Activated naive CD4-positive, alpha-beta T cell treated with anti-CD3 and anti-CD28 coated beads for 36 hours (primary cell): ENCODE measurements around the gene BDH2. TPM values are rescaled to one million over a fixed set of nuclear protein-coding genes. Genes with fewer than 3 reads are reported as not detected.

Experiments
- CTCF ChIA-PET: fragments of 350-600 bp; sonication (Branson Sonifier 250); formaldehyde crosslinking; loops from one replicate; lab custom pipeline; 2021; ENCODE audit warnings: antibody characterized with exemption; lab: Charles Lee
- DNase-seq: peaks from one replicate; pipeline ENCODE4 v3.0.0-alpha.2; 2020
- H3K27ac Mint-ChIP-seq: one replicate; pipeline ENCODE4 v1.8.0; 2021; ENCODE audit warnings: mild to moderate bottlenecking, mixed read lengths
- H3K27me3 Mint-ChIP-seq: one replicate; pipeline ENCODE4 v1.8.0; 2021; ENCODE audit warnings: low read depth, mixed read lengths
- H3K36me3 Mint-ChIP-seq: one replicate; pipeline ENCODE4 v1.8.0; 2021; ENCODE audit warnings: low read depth, mixed read lengths
- H3K4me1 Mint-ChIP-seq: one replicate; pipeline ENCODE4 v1.8.0; 2021; ENCODE audit warnings: low read depth, mixed read lengths
- H3K4me3 Mint-ChIP-seq: one replicate; pipeline ENCODE4 v1.8.0; 2021; ENCODE audit warnings: mild to moderate bottlenecking, moderate library complexity, mixed read lengths
- H3K9me3 Mint-ChIP-seq: one replicate; pipeline ENCODE4 v1.8.0; 2021; ENCODE audit warnings: mixed read lengths
- intact Hi-C: fragments of 100-400 bp; cut with micrococcal nuclease; formaldehyde crosslinking; loops from one replicate; pipeline ENCODE4 v1.15.1; 2023
- total RNA-seq, 2 experiments: library from RNA; stranded (reverse); gene quantifications; one replicate each; pipeline ENCODE4 v1.2.3, GENCODE V29; 2021

The BDH2 gene
- 10 to 100 TPM; 16.2 to 20.4 TPM for total RNA-seq

DNA sequence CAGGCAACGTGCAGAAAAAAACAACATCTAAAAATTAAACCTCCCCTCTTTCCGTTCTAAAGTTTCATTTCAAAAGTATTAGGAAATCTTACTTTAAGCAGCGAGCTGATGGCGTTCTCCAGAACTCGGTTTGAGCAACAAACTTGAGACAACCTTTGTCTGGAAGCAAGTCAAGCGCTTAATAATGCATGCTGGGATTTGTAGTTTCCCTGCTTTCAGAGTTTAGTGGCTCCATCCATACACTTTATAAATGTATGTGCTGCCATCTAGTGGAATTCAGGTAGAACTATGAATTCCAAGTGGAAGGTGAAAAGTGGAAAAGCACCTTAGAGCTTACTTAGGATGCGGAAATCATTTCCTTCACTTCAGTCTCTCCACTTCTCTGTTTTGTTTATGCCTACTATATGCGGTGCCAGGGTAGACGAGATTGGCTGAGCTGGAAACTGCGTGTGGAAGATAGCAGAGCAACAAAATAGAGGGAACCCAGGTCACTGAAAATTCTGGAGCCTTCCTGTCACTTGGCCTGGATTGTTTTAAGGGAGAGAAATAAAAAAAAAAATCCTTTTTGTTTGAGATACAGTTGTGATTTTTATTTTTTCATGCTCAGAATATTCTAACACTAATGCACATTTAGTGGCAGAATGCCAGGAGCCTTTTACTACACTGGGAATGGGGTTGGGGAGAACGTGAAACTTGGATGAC lies at the start of gene BDH2:
Gene BDH2, minus strand, starts transcription at position 144 of the 702 bp plus-strand sequence. CDS start 3,580 bp downstream, outside the sequence.
- peaks cover 26% of the 10 kb centered on the region for H3K4me1 Mint-ChIP-seq
- no peaks in the 10 kb centered on the region for H3K9me3 Mint-ChIP-seq
- peak; percentile 65 for DNase-seq
- H3K27me3 Mint-ChIP-seq: no peaks in the 10 kb centered on the region
- peak within 1 kb of the TSS; percentile 79 for H3K4me3 Mint-ChIP-seq
- peak within 1 kb of the TSS; percentile 81 for H3K27ac Mint-ChIP-seq
- no peaks in the 10 kb centered on the region for H3K36me3 Mint-ChIP-seq
- CTCF ChIA-PET: interaction anchor here (0.6 to 4.0 kb wide), 18 partner anchors 8 to 755 kb away, joined by 3 to 27 read pairs (median 4); partner anchors contain the start of genes SLC39A8 and SLC9B2
- intact Hi-C loops: loop anchor here (1.0 to 5.0 kb wide), 12 partner anchors 24 to 843 kb away; partner anchors contain the start of genes MANBA, SLC39A8, SLC9B1 and SLC9B2

DNA sequence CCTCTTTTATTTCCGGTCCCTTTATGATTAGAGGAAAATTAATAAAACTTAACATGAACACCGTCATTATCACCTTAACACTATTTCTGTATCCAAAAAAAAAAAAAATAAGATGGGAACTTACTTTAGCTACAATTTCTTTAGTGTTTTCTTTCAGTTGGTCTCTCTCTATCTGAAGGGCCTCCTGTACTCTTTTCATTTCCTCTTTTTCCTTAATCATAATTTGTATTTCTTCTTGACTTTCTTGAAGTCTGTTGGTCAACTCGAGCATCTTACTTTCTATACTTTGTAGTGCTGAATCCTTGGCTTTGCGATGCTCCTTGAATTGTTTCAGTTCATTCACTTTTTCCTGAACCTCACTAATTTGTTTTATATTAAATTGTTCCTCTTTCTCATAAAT lies 45.3 kb upstream of the BDH2 start:
- peaks cover under 1% of the 10 kb centered on the region for H3K4me1 Mint-ChIP-seq
- H3K4me3 Mint-ChIP-seq: no peak overlapping the region
- H3K9me3 Mint-ChIP-seq: peaks cover 2% of the 10 kb centered on the region
- DNase-seq: no peak
- peaks cover 39% of the 10 kb centered on the region for H3K36me3 Mint-ChIP-seq
- no peak overlapping the region for H3K27ac Mint-ChIP-seq
- intact Hi-C loops: no loop called here
- CTCF ChIA-PET: no interaction called here
- no peaks in the 10 kb centered on the region for H3K27me3 Mint-ChIP-seq

- peaks cover 7% of the 10 kb centered on the region for H3K4me1 Mint-ChIP-seq
- H3K27me3 Mint-ChIP-seq: no peaks in the 10 kb centered on the region
- DNase-seq: no peak
- intact Hi-C loops: no loop called here
- no peaks in the 10 kb centered on the region for H3K9me3 Mint-ChIP-seq
- peaks cover 11% of the 10 kb centered on the region for H3K36me3 Mint-ChIP-seq
- H3K4me3 Mint-ChIP-seq: no peak overlapping the region
- CTCF ChIA-PET: no interaction called here
- no peak overlapping the region for H3K27ac Mint-ChIP-seq
Observed at GRCh38 chr4:103137446-103137827, 37.8 kb upstream of the BDH2 start.

GRCh38 chr4:103136671-103137445 lies 37.2 kb upstream of the BDH2 start:
- H3K9me3 Mint-ChIP-seq: no peaks in the 10 kb centered on the region
- peaks cover 10% of the 10 kb centered on the region for H3K36me3 Mint-ChIP-seq
- peaks cover 7% of the 10 kb centered on the region for H3K4me1 Mint-ChIP-seq
- intact Hi-C loops: no loop called here
- no peak overlapping the region for H3K4me3 Mint-ChIP-seq
- H3K27me3 Mint-ChIP-seq: no peaks in the 10 kb centered on the region
- H3K27ac Mint-ChIP-seq: no peak overlapping the region
- no peak for DNase-seq
- CTCF ChIA-PET: no interaction called here

DNA sequence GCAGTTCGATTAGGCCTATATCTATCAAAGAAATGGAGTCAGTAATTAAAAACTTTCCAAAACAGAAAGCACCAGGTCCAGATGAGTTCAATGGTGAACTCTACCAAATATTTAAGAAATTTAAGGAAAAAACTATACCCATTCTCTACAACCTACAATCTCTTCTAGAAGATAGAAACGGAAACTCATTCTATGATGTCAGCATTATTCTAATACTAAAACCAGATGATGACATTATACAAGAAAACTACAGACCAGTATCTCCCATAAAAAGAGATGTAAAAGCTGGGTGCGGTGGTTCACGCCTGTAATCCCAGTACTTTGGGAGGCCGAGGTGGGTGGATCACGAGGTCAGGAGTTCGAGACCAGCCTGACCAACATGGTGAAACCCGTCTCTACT lies 29.5 kb upstream of the BDH2 start:
- Mint-ChIP-seq H3K36me3 (peaks cover 14% of the 10 kb centered on the region), H3K27me3 (no peaks in the 10 kb centered on the region), H3K4me1 (no peaks in the 10 kb centered on the region), H3K4me3 (no peak overlapping the region), H3K27ac (no peak overlapping the region), H3K9me3 (peaks cover 12% of the 10 kb centered on the region)
- no peak for DNase-seq
- CTCF ChIA-PET: no interaction called here
- intact Hi-C loops: no loop called here

DNA sequence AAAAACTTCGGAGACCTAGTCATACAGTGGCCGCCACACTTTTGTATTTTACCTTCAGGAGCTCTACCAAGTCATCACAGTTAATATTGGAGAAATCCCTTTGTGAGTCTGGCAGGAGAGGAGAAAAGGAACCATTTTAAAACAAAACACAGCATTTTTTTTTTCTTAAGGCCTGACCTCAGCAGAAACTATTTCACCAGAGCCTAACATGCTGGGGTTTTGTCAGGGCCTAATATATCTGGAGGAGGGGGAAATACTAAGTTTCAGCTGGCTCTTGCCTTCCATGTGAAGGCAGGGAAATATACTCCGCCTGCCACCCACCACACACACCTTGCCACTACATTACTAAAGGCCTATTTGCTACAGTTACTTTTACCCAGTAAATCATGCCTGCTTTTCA lies 26.5 kb upstream of the BDH2 start:
- Mint-ChIP-seq H3K27ac (no peak overlapping the region), H3K27me3 (no peaks in the 10 kb centered on the region), H3K4me3 (no peak overlapping the region), H3K4me1 (no peaks in the 10 kb centered on the region), H3K9me3 (peaks cover 12% of the 10 kb centered on the region), H3K36me3 (peaks cover 16% of the 10 kb centered on the region)
- CTCF ChIA-PET: interaction anchor here (0.7 kb wide), 1 partner anchor 109 kb away, joined by 4 read pairs; no protein-coding TSS in a partner anchor
- DNase-seq: no peak
- intact Hi-C loops: no loop called here

DNA sequence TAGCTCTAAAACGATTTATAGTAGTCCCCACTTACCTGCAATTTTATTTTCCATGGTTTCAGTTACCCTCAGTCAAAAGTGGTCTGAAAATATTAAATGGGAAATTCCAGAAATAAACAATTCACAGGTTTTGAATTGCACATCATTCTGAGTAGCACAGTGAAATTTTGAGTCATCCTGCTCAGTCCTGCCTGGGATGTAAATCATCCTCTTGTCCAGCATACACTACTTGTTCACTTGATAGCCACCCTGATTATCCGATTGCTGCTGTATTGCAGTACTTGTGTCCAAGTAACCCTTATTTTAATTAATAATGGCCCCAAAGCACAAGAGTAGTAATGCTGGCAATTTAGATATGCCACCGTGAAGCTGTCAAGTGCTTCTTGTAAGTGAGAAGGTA lies 23.5 kb upstream of the BDH2 start:
- H3K36me3 Mint-ChIP-seq: peaks cover 11% of the 10 kb centered on the region
- CTCF ChIA-PET: no interaction called here
- H3K4me3 Mint-ChIP-seq: no peak overlapping the region
- intact Hi-C loops: no loop called here
- no peak overlapping the region for H3K27ac Mint-ChIP-seq
- no peak for DNase-seq
- no peaks in the 10 kb centered on the region for H3K27me3 Mint-ChIP-seq
- peaks cover 6% of the 10 kb centered on the region for H3K9me3 Mint-ChIP-seq
- H3K4me1 Mint-ChIP-seq: no peaks in the 10 kb centered on the region

DNA sequence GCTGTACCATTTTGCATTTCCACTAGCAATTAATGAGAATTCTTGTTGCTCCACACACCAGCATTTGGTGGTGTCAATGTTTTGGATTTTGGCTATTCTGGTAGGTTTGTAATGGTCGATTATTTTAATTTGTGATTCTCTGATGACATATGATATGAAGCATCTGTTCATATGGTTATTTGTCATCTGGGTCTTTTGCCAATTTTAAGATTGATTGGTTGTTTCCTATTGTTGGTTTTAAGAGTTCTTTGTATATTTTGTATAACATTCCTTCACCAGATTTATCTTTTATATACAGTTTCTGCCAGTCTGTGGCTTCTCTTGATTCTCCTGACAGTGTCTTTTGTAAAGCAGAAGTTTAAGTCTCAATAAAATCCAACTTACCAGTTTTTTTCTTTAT lies 18.5 kb upstream of the BDH2 start:
- DNase-seq: no peak
- Mint-ChIP-seq H3K36me3 (peaks cover 2% of the 10 kb centered on the region), H3K27ac (no peak overlapping the region), H3K4me3 (no peak overlapping the region), H3K4me1 (no peaks in the 10 kb centered on the region), H3K9me3 (no peaks in the 10 kb centered on the region), H3K27me3 (no peaks in the 10 kb centered on the region)
- CTCF ChIA-PET: no interaction called here
- intact Hi-C loops: no loop called here

GRCh38 chr4:103111598-103111997 lies 12.0 kb upstream of the BDH2 start:
- intact Hi-C loops: no loop called here
- CTCF ChIA-PET: no interaction called here
- Mint-ChIP-seq H3K4me3 (no peak overlapping the region), H3K27me3 (no peaks in the 10 kb centered on the region), H3K4me1 (no peaks in the 10 kb centered on the region), H3K27ac (no peak overlapping the region), H3K9me3 (no peaks in the 10 kb centered on the region), H3K36me3 (peaks cover 9% of the 10 kb centered on the region)
- DNase-seq: no peak

DNA sequence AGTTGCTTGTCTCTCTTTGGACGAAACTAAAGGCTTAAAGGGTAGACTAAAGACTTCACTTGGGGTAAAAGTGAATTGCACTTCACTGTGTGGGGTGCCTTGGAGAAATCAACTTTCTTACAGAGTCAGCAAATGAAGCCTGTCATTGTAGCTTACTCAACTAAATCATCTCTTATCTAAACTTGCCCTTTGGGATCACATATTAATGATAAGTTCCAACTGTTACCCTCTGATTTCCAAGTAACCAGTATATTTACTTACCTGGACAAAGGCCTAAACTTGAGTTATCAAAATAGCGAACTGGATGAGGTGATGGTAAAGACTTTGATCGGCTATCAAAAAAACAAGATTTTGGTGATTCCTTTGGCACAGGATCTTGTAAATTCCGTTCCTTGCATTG lies 8.9 kb upstream of the BDH2 start:
- Mint-ChIP-seq H3K27ac (no peak overlapping the region), H3K4me1 (peaks cover 3% of the 10 kb centered on the region), H3K4me3 (no peak overlapping the region), H3K9me3 (no peaks in the 10 kb centered on the region), H3K27me3 (no peaks in the 10 kb centered on the region), H3K36me3 (peaks cover 9% of the 10 kb centered on the region)
- CTCF ChIA-PET: interaction anchor here (1.5 kb wide), 1 partner anchor 8 kb away, joined by 5 read pairs; no protein-coding TSS in a partner anchor
- intact Hi-C loops: no loop called here
- DNase-seq: no peak

DNA sequence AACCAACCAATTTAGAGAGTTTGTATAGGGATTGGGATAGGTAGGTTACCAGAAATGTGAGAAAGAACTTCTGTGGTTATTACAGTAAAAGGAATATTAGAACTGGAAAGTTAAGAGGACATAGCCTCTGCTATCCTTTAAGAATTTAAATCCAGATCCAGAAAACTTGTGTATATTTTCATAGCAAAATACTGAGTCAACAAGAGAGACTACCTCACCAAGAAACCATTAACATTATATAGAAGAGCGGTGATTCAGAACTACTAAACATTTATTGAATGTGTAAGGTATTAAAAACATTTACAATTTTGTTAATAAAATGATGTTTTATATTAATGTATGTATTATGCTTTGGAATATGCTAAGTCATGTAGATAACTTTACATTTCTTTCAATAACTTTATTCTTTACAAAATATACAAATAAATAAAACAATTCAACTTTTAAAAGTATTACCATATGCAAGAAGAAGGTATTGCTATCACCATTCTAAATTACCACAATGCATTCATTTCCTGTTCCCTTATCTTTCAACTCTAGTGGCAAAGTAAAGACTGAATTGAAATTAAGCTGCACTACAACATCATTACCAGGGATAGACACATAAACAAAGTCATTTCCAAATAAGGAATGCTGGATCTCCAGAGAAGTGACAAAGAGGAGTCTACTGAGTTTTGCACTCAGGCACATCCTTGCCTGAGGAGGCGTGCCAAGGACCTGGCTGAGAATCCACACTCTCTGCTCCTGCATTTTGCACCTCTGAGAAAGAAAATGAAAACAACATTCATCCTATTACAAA lies 6.1 kb upstream of the BDH2 start:
- peaks cover 3% of the 10 kb centered on the region for H3K4me1 Mint-ChIP-seq
- intact Hi-C loops: no loop called here
- DNase-seq: no peak
- H3K4me3 Mint-ChIP-seq: no peak overlapping the region
- no peak overlapping the region for H3K27ac Mint-ChIP-seq
- H3K9me3 Mint-ChIP-seq: no peaks in the 10 kb centered on the region
- peaks cover 9% of the 10 kb centered on the region for H3K36me3 Mint-ChIP-seq
- CTCF ChIA-PET: interaction anchor here (1.1 kb wide), 1 partner anchor 14 kb away, joined by 3 read pairs; no protein-coding TSS in a partner anchor
- H3K27me3 Mint-ChIP-seq: no peaks in the 10 kb centered on the region

DNA sequence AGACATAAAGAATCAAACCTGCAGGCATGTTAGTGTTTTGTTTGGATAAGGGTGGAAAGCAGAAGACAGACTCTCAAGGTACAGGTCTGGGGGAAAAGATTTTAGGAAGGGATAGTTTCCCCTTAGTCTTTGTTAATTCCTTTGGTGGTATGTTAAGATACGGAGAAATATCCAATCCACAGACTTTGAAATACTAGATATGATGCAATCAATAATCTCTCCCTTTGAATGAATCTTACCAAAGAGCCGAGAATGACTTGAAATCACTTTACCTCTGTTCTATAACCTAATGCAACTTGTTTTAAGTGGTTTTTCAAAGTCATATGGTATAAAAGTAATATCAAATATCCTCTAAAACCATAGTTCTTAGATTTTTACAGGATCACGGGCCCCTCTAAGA lies 5.3 kb upstream of the BDH2 start:
- peaks cover 3% of the 10 kb centered on the region for H3K4me1 Mint-ChIP-seq
- H3K27ac Mint-ChIP-seq: no peak overlapping the region
- intact Hi-C loops: loop anchor here (5.0 kb wide), 1 partner anchor 827 kb away; no protein-coding TSS in a partner anchor
- no peak overlapping the region for H3K4me3 Mint-ChIP-seq
- H3K36me3 Mint-ChIP-seq: peaks cover 9% of the 10 kb centered on the region
- H3K9me3 Mint-ChIP-seq: no peaks in the 10 kb centered on the region
- H3K27me3 Mint-ChIP-seq: no peaks in the 10 kb centered on the region
- CTCF ChIA-PET: no interaction called here
- DNase-seq: no peak
